Raji (cell line): ENCODE data around the gene ZNF43.

ENCODE experiments used
- POLR2A ChIP-seq: IDR thresholded peaks from 2 replicates; pipeline ENCODE4 v1.6.1; 2011; ENCODE audit warnings: low read depth, low read length, control low read depth; ENCODE audit not compliant: insufficient read depth

The ZNF43 gene

GRCh38 chr19:21824679-21825078, 11.3 kb downstream of the ZNF43 start:
- TF ChIP-seq POLR2A, result no peak

DNA sequence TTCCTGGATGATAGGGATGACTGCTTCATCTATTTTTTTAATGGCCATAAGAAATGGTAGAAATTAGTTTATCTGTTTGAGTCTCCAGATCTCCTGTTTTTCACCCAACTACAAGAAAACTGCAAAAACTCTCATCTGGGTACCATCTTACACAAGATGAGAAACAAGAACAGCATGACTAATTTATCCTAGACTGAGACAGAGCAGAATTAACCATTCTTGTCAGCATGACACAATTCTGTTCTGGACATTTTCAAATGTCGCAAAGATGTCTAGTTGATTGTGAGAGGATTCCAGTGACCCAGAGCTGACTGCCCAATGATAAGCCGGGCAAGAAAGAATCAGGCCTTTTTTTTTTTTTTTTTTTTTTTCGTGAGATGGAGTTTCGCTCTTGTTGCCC, 12.8 kb downstream of the ZNF43 start:
- TF ChIP-seq POLR2A, result no peak

GRCh38 chr19:21812448-21812847, 23.5 kb downstream of the ZNF43 start:
- TF ChIP-seq POLR2A, result no peak

DNA sequence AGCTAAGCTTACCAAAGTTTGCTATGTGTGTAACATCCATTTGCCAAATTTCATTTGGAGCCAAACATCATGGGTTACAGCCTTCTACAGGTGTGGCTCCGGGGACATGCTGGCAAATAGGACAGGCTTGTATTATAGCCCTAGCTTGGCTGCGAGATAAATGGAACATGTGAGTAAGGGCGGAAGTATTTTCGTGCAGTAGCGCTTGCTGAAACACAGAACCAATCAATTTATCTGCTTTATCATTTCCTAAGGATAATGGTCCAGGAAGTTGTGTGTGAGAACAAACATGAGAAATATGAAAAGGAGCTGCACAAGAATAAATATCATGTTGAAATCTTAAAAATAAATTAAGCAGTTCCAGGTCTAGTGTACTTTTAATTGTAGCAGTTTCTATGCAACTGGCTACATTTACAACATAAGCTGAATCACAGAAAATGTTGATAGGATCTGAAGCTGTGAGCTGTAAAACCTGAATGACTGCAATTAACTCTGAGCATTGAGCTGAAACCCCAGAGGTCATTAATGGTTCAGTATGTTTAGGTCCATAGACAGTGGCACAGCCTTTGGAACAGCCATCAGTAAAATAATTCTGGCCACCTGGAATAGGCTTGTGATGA, 46.4 kb downstream of the ZNF43 start:
- TF ChIP-seq POLR2A, result no peak

GRCh38 chr19:21786936-21787335, 49.0 kb downstream of the ZNF43 start:
- no peak for TF ChIP-seq POLR2A

GRCh38 chr19:21767065-21767800, 68.7 kb downstream of the ZNF43 start, which contains the start of gene ZNF100:
TSS of gene ZNF100 (minus strand) at chr19:21767579. CDS start at chr19:21767429, 150 bp downstream.
- TF ChIP-seq POLR2A, result peak; percentile 55

DNA sequence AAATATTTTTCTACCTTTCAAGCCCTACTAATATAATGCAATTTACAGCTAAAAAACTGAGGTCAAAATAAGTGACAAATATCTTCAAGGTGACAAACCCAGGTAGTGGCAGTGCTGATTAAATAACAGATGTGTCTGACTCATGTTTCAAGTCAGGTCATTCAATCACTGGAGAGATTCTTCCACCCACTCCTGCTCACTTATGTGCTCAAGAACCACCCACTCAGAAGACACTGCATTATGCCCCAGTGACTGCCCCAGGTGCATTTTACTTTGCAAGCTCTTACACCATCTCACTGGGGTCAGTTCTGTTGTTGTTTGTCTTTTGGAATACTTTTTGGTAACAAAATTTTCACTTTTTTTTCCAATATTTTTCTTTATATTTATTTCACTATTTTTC, 70.8 kb downstream of the ZNF43 start:
- TF ChIP-seq POLR2A, result no peak

DNA sequence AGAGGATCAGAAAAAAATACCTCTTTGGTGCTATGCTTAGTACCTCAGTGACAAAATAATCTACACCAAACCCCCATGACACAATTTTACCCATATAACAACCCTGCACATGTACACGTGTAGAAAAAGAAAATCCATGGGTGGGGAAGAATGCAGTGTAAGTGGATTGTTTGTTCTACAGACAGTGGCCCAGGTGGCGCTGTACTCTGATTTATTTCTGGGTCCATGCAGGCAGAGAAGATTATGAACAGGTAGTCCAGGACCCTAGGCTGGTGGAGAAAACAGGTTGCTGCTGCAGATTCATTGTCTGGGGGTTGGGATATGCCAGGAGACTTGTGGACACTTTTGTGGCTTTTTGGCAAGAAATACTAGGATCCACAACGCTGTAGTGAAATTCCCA, 77.7 kb downstream of the ZNF43 start:
- TF ChIP-seq POLR2A, result no peak
